GM21619 (cell line): Measurements from ENCODE around the gene GALM.

Source experiments
- ATAC-seq: cut with Tn5 transposase; IDR thresholded peaks from one replicate; pipeline ENCODE4 v1.9.1; 2021; ENCODE audit not compliant: unreplicated experiment

The GALM gene

DNA sequence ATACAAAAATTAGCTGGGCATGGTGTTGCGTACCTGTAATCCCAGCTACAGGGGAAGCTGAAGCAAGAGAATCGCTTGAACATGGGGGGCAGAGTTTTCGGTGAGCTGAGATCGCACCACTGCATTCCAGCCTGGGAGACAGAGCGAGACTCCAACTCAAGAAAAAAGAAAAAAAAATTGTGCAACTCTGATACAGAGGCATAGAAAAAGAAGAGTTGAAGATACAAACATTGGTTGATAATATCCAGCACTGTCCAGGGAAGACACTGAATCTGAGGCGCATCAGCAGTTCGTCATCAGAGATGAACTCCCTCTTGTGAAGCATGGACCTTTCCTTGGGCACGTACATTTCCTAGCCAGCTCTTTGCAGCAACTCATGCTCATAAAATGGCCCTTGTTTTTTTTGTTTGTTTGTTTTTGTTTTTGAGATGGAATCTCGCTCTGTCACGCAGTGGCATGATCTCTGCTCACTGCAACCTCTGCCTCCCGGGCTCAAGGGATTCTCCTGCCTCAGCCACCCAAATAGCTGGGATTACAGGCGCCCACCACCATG, 16.7 kb upstream of the GALM start:
- no peak for ATAC-seq

- no peak for ATAC-seq
Measured at GRCh38 chr2:38650012-38650411, 15.9 kb upstream of the GALM start.

DNA sequence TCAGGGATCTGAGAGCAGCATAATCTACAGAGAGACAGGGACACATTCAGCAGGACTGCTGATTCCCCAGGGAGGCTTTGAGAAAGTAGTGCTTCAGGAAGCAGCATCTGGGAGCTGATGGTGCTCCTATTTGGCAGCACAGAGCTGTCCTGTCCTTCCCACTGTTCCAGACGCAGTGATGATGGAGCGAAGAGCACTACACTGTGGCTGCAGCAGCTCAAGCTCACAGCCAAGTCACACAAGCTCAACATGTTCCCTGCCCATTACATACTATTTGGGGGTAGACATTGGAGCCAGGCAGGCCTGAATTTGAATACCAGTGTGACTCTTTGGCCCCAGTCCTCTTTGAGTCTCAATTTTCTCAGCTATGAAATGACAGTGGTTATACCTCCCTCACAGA, 15.2 kb upstream of the GALM start:
- no peak for ATAC-seq

DNA sequence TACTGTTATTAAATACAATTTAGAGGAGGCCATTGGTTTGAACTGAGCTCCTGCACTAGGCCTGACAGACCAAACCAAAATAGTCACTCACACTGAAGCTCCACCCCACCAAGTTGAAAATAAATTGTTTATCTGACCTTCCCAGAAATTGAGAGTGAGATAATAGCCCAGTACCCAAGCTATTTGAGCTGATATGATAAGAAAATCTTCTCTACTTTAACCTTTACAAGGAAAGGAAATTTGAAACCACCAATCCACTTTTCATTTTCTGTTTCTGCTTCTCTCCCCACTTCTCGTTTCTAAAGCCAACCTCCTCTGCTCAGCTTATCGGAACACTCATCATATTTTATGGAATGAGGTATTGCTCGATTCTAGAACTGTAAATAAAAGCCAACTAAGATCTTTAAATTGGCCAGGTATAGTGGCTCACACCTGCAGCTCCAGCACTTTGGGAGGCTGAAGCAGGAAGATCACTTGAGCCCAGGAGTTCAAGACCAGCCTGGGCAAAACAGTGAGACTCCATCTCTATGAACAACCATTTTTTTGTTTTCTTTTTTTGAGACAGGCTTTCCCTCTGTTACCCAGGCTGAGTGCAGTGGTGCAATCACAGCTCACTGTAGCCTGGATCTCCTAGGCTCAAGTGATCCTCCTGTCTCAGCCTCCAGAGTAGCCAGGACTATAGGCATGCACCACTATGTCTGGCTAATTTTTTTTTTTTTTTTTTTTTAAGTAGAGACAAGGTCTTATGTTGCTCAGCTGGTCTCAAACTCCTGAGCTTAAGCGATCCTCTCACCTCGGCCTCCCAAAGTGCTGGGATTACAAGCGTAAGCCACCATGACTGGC, 13.3 kb upstream of the GALM start:
- ATAC-seq = no peak

DNA sequence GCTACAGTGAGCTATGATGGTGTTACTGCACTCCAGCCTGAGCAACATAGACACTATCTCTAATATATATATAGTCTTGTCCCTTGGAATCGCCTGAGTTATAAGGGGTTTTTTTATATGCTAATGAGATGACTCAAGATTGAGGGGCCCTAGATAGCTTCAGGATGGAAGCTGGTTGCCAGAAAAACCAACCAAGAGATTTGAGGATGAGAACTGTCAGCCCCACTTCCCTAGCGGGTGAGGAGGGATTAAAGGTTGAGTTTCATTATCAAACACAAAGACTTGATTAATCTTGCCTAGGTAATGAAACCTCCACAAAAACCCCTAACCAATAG, 12.6 kb upstream of the GALM start:
- no peak for ATAC-seq

- ATAC-seq = no peak
Measured at GRCh38 chr2:38653715-38654527, 12.0 kb upstream of the GALM start.

- ATAC-seq = no peak
Measured at GRCh38 chr2:38654528-38655381, 11.2 kb upstream of the GALM start.

DNA sequence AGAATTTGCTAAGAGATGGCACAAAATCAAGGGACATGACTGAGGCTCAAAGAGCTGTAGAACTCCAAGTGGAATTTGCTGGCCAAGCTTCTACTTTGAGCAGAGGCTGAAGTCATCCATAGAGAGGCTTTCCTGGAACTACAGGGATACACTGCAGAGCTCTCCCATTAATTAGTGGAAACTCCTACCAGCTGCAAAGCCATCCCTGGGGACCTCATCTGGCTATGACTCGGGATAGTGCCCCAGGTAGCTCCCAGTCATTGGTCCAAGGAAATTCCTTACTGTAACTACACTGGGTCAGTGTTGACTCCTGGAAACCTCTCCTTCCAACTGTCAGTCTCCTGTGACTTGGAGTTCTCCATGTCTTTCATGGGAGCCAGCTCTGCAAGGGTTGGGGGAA, 10.5 kb upstream of the GALM start:
- ATAC-seq = no peak

DNA sequence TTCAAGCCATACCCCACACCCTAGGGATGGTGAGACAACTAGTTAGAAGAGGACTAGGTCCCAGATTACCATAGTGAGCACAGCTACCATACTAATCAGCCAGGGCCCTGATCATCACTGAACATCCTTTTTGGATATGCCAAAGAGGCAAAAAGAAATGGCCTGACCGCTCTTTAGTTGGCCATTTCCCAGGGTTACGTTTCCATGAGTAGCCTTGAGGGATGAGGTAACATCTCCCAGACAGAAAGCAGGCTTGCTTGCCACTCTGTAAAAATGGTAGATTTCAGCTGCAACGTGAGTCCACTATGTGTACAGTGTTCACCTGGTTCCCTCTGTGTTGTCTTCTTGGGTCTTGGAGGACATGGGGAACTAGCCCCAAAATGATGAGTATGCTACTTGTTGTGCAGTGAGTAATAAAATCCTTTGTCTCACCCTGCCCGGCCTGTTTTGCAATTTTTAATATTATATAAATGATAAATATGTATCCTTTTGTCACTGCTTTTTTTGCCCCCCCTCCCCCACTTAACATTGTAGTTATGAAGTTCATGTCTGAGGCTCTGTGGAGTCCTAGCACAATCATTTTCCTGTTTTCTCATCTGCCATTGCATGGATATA, 8.9 kb upstream of the GALM start:
- ATAC-seq = no peak

GRCh38 chr2:38658613-38659012, 7.3 kb upstream of the GALM start:
- ATAC-seq = no peak

DNA sequence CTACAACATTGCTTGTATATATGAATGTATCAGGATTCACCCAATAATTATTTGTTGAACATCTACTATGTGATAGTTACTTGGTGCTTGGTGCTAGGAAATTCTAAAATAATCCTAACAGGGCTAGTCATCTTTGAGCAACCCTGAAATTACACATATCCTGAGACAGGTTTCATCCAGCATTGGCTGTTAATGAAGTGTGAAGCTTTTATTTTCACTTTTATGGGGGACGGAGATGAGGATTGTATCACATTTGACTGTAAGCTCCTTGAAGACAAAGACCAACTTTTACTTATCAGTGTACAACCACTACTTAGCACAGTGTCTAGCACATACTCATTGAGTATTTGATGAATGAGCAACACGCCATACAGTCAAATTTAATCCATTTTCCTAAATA, 6.8 kb upstream of the GALM start:
- no peak for ATAC-seq

DNA sequence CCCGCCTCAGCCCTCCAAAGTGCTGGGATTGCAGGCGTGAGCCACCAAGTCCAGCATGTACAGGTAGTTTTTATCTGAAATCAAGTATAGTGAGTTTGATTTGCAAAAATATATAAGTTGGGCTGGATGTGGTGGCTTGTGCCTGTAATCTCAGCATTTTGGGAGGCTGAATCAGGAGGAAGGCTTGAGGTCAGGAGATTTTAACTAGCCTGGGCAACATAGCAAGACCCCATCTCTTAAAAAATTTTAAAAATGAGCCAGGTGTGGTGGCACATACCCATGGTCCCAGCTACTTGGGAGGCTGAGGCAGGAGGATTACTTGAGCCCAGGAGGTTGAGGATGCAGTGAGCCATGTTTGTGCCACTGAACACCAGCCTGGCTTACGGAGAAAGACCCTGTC, 5.6 kb upstream of the GALM start:
- ATAC-seq = no peak

- no peak for ATAC-seq
Measured at GRCh38 chr2:38661306-38661705, 4.6 kb upstream of the GALM start.

GRCh38 chr2:38666556-38666910, 619 bp downstream of the GALM start:
- ATAC-seq = peak; percentile 24

- ATAC-seq = no peak
Measured at GRCh38 chr2:38668092-38668491, 2.2 kb downstream of the GALM start.

- no peak for ATAC-seq
Measured at GRCh38 chr2:38668779-38669479, 3.0 kb downstream of the GALM start.

- no peak for ATAC-seq
Measured at GRCh38 chr2:38671303-38671702, 5.4 kb downstream of the GALM start.

DNA sequence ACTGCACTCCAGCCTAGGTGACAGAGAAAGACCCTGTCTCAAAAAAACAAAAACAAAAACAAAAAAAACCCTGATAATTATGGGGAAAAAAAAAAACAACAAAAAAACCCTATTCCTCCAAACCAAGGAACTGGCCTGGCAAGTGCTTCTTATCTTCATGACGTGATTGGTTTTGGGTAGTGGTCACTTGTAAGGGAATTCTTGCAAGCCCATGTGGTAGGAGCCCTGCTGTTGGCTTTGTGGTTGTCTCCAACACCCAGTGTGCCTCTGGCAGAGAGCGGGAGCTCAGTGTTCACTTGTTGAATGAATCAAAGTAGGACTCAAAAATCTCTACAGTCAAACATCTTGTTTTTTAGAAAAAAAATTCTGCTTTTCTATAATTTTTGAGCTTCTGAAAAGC, 6.0 kb downstream of the GALM start:
- no peak for ATAC-seq

GRCh38 chr2:38672445-38673391, 6.8 kb downstream of the GALM start:
- ATAC-seq = no peak
